GM21367 (cell line): Measurements from ENCODE around the gene BTBD2.

Experiments used
- ATAC-seq: cut with Tn5 transposase; IDR thresholded peaks from one replicate; pipeline ENCODE4 v1.9.1; 2021; ENCODE audit not compliant: unreplicated experiment

BTBD2 gene

GRCh38 chr19:1968279-1969175 lies 47.0 kb downstream of the BTBD2 start:
- ATAC-seq = no peak

DNA sequence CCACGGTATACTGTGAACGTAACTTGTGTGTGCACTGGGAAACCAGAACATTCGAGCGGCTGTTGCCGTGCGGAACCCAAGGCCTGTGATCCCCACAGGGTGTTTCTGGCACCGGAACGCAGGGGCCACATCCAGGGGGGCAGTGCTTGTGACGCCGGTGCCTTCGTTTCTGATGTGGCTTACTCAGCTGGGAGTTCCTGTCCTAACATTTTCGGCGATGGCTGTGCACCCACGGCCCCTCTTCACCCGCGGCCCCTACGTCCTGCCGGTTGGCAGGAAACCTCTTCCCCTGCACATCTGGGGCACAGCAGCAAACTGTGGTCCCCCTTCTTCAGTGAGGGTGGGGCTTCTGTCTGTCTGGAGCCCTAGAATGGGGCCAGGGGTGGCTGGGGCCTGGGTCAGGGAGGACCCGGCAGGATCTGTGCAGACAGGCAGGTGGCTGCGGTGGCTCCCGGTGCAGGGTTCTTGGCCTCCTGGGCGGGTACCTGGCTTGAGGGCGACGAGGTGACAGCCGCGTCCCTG lies 48.4 kb downstream of the BTBD2 start:
- ATAC-seq = no peak

GRCh38 chr19:1962674-1963073 lies 52.8 kb downstream of the BTBD2 start:
- no peak for ATAC-seq

DNA sequence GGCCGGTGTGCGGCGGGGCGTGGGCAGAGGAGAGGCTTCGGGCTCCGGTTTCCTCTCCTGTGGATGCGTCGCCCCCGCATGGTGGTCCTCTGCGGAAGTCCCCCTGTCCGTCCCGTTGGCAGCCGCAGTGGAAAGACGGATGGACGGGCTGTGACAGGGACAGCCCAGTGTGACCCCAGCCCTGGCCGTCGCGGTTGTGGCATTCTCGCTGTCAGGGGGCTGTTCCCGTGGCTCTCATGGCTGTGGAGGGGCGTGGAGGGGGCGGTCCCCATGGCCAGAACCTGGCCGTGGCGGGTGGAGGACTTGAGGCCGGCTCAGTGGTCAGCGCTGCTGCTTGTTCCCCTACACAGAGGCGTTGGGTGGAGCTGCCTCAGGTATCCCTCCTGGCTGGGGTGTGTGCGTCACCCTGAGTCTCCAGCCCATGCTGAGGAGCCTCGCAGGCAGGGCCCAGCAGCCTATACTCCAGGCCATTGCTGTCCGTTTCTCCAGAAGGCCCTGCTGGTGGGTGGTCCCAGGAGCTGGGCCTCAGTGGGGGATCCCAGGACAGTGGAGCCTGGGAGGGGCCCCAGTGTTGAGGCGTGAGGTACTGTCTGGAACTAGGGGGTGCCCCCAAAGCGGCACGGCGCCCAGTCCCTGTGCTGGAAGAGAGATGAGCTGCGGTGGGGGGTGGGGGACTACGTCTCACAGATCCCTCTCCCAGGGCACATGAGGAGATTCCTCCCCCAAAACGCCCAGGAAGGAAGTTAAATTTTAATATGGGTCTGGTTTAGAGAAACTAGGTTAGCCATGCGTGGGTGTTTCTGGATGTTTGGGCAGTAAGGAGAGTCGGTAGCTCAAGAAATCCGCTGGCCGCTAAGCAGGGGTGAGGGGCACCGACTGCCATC lies 54.3 kb downstream of the BTBD2 start:
- ATAC-seq = no peak

GRCh38 chr19:1959928-1960589 lies 55.5 kb downstream of the BTBD2 start:
- ATAC-seq = no peak

- no peak for ATAC-seq
These were observed 57.8 kb downstream of the BTBD2 start for GRCh38 chr19:1957562-1958248.

DNA sequence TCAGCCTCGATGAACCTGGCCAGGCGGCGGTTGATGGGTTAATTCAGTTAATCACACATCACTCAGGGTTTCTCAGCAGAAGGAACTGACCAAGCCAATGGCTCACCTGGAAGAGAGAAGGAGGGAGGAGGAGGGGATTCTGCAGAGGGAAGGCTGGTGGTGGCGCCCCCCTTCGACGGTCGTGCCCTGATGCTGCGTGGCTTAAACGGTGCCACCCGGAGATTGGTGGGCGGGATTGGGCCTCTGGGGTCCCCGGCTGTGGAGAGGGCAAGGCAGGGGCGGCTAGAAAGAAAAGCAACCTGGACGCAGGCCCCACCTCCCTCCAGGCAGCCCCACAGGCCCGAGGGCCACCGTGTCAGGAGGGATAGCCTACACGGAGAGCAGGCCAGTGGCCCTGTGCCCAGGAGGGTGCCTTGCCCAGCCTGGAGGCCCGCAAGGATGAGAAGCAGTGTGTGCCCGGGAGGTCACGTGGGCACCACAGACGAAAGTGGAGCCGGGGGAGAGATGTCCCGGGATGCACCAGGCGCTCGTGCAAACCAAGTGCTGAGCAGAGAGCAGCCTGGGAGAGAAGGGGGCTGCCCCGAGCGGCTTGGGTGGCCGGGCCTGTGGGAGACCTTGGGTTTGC lies 58.5 kb downstream of the BTBD2 start:
- ATAC-seq = no peak

GRCh38 chr19:1956122-1956494 lies 59.4 kb downstream of the BTBD2 start:
- no peak for ATAC-seq

DNA sequence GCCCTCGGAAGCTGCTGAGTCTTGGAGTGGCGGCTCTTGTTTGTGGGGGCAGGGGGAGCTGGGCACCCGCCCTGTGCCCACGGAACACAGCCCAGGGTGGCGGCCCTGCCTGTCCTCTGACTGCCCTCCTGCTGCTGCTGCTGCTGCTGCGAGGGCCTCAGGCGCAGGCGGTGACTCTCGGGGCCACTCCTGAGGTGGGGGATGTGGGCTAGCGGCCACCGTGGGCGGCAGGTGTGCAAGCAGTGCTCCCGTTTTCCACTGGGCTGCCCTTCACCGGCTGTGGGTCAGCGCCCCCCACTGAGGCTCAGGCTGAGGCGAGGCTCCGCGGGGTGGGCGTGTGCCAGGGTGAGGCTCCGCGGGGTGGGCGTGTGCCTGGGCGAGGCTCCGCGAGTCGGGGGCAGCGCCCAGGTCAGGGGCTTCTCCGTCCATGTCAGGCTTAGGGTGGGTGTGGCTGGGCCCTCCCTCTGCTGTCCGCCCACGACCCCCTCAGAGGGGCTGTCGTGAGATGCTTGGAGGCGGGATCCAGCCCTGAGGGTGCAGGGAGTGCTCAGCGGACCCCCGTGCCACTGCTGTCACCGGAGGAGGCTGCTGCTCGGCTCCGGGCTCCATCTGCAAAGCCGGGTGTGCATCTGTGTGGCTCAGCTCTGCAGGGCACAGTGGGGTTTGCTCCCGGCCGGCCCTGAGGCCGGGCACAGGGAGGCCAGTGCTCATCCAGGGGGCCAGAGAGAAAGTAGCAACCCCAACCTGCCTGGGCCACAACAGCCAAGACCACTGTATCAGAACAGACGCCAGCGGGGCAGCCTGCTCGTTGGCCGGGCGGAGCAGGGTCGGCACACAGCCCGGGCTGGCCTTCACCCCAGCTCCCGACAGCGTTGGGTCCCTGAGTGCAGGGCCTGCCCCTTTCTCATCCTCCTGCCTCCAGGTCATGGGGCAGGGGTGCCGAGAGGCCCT lies 60.1 kb downstream of the BTBD2 start:
- no peak for ATAC-seq

DNA sequence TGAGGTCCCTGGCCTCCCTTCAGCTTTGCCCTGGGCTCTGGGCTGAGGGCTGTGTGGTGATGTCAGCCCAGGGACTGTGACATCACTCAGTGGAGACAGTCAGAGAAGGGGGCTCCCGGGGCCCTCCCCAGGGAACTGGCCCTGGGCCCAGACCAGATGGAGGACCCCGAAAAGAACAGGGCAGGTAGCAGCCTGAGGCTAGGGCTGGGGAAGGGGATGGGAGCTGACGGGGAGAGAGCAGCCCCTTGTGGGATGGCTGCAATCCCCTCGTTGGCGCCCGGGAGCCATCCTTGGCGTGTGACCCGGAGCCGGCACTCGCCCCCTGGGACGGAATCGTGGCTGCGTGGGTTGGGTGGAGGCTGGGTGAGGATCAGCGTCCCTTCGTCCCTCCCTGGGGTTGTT lies 61.0 kb downstream of the BTBD2 start:
- no peak for ATAC-seq

GRCh38 chr19:1953441-1954094 lies 61.9 kb downstream of the BTBD2 start:
- no peak for ATAC-seq

DNA sequence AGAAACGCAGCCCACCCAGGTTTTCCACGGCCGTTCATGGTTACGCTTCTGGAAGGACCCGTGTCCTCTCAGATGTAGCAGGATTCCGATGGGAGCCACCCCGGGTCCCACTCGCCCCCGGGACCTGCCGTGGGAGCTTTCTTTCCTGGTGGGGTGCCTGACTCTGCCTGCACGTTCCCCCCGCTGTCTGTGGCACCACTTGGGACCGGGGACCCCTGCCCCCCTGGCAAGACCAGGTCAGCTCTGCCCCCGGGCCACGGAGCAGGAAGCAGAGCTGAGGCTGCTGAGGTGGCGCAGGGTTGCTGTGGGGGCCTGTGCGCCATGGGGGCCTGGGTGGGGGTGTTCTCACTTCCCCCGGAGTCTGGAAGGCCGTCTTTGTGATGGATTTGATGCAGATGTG lies 62.5 kb downstream of the BTBD2 start:
- ATAC-seq = no peak

DNA sequence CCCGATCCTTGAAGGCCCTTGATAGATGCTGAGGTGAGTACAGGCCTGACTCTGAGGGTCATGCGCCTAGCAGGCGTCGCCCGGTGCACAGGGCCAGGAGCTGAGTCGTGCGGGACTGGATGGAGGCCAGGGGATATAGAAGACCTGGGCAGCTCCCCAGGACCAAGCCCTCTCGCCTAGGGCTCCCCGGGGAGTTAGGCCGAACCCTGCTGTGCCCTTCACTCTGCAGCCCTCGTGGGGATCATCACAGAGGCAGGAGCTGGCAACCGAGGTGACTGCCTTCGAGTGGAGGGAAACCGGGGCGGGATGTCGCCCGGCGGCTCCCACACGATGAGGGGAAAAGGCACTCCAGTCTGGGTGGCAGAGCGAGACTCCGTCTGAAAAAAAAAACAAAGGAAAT lies 62.9 kb downstream of the BTBD2 start:
- ATAC-seq = no peak

- ATAC-seq = no peak
These were observed 64.9 kb downstream of the BTBD2 start for GRCh38 chr19:1950640-1951039.

GRCh38 chr19:1949304-1950101 lies 66.0 kb downstream of the BTBD2 start:
- ATAC-seq = no peak

- no peak for ATAC-seq
These were observed 67.8 kb downstream of the BTBD2 start for GRCh38 chr19:1947651-1948209.

GRCh38 chr19:1945899-1946298 lies 69.6 kb downstream of the BTBD2 start:
- ATAC-seq = no peak
